HG03457 (cell line): ENCODE data around the gene UVRAG.
"Not testable (repeated sequence)": the region's sequence is repeated elsewhere in the genome, so short reads cannot be mapped to it uniquely, and the experiment has no call there.

ENCODE experiments used
- ATAC-seq: cut with Tn5 transposase; IDR thresholded peaks from one replicate; pipeline ENCODE4 v1.9.1; 2021; ENCODE audit warnings: moderate number of reproducible peaks; ENCODE audit not compliant: unreplicated experiment

UVRAG gene

DNA sequence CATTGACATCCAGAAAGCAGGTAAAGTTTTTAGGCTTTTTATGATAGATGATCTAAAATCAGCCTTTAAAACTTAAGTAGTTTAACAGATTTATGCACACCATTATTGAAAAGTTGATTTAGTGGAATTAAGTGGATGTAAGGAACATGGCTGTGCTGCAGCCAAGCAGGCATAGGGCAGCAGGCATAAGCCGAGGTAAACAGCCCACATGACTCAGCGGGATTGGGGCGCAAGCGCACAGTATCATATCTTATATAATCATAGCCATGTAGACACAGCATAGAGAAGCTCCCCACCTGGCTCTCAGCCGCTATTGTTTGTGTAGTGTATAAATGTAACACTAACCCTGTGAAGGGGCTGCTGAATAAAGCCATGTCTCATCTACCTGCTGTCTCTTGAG is 233.8 kb downstream of the UVRAG start:
- no peak for ATAC-seq

DNA sequence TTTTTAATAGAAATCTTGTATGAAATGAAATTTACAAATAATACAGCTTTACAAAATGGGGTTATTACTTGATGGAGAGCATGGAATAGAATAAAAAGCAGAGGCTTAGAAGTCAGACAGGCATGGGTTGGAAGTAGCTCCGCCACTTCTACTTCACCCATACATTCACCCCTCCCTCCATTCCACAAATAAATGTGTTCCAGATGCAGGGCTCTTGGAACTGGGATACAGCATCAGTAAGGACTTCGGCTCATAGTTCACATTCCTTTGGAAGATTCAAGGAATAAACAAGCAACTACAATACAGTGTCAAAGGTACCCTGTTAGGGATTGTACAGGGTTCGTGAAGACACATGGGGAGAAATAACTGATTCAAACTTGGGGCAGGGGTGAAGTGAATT is 234.5 kb downstream of the UVRAG start:
- no peak for ATAC-seq

DNA sequence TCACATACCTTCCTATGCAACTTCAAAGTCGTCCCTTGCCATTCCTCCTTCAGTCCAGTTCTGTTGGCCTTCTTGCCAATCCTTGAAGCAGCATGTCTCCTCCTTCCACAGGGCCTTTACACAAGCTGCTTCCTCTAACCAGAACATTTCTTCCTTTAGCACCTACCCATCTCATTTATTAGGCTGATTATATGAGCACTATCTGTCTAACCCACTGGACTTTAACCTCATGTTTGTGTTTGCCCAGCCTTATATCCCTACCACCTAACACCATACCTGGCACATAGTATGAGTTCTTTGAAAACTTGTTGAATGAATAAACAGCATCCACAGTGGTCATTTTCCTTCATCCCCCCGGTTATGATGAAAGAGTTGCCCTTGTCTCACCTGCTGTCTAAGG is 236.9 kb downstream of the UVRAG start:
- no peak for ATAC-seq

DNA sequence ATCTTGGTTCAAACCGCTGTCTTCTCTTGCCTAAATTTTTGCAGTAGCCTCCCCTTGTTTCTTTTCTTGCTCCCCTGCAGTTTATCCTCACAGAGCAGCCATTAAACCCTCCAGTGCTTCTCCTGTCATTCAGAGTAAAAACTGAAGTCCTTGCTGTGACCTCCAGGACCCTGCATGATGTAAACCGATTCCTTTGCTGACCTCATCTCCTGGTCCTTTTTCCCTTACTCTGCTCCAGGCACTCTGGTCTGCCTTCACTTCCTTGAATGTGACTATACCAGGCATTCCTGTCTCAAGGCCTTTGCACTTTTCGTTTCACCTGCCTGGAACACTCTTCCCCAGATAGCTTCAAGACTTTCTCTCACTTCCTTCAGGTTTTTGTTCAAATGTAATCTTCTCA is 239.3 kb downstream of the UVRAG start:
- no peak for ATAC-seq

DNA sequence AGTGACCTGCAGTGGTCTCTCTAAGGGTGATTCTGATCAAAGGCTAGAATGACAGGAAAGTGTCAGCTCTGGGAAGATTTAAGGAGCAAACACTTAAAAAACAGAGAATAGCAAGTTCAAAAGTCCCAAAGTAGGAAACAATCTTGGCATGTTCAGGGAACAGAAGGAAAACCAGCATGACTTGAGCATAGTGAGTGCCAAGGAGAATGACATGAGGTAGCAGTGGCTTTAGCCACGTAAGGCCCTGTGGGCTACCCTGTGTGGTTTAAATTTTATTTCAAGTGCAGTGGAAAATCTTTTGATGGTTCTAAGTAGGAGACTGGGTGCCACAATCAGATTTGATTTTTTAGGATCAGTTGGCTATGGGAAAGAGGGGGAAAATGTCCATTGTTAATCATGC is 241.9 kb downstream of the UVRAG start:
- no peak for ATAC-seq

DNA sequence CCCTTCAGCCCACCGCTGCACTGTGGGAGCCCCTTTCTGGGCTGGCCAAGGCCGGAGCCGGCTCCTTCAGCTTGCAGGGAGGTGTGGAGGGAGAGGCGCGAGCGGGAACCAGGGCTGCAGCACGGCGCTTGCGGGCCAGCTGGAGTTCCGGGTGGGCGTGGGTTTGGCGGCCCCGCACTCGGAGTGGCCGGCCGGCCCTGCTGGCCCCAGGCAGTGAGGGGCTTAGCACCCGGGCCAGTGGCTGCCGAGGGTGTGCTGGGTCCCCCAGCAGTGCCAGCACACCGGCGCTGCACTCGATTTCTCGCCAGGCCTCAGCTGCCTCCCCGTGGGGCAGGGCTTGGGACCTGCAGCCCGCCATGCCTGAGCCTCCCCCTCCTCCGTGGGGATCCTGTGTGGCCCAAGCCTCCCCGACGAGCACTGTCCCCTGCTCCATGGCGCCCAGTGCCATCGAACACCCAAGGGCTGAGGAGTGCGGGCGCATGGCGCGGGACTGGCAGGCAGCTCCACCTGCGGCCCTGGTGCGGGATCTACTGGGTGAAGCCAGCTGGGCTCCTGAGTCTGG is 245.5 kb downstream of the UVRAG start:
- ATAC-seq: not testable (repeated sequence)

DNA sequence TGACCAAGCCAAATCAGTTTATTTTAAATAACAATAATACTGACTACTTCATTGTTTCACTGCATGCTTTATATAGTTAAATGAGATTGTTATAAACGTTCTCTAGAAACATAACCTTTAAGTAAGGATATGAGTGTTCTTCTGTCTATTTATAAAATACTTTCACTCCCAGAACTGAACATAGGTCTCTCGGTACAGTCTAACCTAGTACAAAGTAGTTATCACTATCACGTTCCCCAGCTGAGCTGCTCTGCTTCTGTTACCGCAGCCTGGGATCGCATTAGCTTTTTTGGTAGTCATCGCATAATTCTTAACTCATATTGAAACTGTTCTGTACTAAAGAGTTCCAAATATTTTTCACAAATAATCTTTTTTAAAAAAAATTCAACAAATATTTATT is 247.7 kb downstream of the UVRAG start:
- peak; percentile 82 for ATAC-seq

DNA sequence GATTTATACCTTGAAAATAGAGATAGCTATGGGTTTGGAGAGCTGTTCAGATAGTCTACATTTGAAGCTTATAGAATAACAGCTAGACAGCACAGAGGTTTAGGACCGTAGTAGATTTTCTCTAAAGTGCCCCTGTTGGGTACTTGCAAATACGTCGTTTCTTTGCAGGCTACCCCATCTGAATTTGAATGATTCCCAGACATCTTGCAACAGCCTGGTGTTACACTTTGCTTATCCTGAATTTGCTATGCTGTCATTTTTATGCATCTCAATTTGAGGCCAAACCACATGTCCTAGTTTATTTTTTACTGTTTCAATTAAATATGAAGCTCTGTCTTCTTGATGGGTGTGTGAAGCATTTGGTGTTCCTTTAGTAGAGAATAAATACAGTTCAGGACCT is 249.2 kb downstream of the UVRAG start:
- ATAC-seq: no peak

DNA sequence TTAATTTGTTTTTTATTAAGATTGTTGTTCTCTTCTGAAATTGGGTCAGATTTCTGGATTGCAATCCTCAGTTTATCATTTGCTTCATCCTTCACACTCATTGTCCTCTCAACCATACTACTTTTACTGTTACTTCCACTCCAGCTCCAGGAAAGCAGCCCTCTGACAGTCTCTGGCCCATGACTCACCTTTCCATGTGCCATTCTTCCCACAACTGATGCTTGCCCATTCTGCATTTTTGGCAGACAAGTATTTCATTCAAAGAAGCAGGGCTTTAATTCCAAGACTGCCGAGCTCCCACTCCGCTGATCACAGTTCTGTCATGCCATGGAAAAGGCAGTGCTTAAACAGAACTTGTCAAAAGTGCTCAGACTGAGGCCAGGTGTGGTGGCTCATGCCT is 252.1 kb downstream of the UVRAG start:
- no peak for ATAC-seq

DNA sequence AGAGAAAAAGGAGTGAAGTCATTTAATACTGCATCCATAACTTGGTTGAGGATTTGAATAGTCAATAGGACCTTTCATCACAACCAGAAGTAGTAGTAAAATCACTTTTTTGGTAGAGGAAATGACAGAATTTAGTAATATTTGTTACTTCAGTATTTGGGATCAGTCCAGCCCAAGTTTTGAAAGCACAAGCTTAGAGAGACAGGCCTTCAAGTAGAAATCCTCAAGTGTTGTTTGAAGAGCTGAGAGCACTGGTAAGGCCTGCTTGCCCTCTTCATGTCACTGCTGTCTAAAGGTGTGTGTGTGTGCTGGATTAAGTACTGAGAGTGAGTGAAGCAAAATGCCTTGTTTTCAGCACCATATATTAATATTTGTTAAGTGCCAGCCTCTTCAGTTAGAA is 254.0 kb downstream of the UVRAG start:
- ATAC-seq: no peak

DNA sequence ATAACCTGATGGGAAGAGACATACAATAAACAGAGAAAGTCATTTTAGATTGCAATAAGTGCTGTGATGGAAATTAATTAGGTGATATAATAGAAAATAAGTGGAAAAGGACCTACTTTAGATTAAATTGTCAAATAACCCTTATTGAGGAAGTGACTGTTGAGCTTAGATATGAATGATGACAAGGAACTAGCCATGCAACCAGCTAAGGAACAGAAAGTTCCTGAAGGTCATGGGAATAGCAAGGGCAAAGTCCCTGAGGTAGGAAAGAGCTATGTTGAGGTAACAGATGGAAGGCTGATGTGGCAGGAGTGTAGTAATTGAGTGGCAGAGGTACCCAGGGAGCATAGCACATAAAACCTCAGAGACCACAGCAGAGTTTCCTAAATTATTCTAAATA is 256.1 kb downstream of the UVRAG start:
- no peak for ATAC-seq

DNA sequence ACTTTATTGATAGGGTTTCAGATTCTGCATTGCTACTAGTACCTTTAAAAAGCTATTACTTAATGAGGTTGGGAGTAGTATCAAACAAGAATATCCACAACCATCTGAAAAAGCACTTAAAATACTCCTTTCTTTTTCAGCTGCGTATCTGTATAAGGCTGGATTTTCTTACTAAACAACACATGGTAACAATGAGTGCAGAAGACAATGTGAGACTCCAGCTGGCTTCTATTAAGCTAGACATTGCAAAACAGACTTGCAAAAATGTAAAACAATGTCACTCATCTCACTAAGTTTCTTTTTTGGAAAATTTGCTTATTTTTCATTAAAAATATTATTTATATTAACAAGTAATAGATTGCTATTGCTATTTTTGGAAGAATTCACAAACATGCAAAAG is 258.7 kb downstream of the UVRAG start:
- ATAC-seq: no peak

DNA sequence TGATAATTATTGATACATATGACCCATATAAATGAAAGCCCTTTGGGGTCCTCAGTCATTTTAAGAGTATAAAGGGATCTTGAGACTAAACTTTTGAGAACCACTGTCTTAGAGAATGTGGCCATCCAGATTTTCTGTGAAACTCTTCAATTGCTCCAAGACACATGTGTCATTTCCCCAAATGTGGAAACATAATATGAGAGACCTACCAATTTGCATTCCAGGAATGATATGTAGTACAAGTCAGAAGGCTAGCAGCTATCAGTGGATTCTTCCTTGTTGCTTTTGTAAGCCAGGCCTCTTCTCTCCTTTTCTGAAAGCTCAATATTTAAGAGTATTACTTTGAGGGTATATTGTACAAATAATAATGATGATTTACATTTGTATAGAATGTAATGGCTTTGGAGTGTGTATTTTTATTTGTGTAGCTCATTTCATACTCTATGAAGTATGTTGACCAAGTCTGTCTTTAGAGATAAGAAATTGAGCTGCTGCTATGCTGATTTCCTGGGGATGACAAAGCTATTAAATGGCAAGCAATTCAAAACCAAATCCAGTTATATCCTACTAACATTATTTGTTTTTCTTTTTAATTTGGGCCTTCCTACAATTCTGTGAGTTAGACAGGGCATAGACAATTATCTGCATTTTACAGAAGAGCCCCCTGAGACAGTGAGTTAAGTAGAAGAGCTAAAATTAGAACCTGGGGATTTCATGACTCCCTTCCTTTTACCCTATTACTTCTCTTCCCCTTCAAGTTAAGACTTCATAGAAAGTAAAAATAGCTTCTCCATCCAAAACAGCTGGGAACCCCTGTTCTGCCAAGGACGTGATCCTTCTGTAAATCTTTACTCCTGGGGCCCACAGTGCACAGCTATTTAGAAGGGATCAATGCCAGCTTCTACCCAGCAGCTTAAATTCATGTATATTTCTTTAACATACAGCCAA is 259.4 kb downstream of the UVRAG start:
- ATAC-seq: no peak

DNA sequence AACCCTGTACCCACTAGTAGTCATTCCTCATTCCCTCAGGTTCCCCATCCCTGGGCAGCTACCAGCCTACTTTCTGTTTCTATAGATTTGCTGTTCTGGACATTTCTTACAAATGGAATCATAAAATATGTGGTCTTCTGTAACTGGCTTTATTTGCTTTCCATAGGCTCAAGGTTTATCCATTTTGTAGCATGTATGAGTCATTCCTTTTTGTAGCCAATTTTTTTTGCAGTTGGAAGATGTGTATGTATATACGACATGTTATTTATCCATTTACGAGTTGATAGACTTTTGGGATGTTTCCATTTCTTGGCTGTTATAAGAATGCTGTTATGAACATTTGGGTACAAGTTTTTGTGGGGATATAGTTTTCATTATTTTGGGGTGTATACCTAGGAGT is 260.7 kb downstream of the UVRAG start:
- no peak for ATAC-seq

DNA sequence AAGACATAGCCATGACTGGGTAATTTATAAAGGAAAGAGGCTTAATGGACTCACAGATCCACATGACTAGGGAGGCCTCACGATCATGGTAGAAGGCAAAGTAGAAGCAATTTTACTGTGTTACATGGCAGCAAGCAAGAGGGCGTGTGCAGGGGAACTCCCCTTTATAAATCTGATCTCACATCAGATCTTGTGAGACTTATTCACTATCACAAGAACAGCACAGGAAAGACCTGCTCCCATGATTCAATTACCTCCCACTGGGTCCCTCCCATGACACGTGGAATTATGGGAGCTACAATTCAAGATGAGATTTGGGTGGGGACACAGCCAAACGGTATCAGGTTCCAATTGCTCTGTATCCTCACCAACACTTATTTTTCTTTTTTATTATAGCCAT is 261.2 kb downstream of the UVRAG start:
- ATAC-seq: not testable (repeated sequence)

DNA sequence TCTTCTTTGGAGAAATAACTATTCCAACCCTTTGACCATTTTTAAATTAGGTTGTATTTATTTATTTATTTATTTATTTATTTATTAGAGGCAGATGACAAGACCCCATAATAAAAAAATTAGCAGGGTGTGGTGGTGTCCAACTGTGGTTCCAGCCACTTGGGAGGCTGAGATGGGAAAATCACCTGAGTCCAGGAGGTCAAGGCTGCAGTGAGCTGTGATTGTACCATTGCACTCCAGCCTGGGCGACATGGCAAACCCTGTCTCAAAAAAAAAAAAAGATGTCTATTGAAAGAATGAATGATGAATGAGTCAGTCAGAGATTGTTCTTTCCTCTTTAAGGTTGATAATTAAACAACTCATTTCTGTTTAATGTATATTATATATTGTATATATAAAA is 261.7 kb downstream of the UVRAG start:
- no peak for ATAC-seq

DNA sequence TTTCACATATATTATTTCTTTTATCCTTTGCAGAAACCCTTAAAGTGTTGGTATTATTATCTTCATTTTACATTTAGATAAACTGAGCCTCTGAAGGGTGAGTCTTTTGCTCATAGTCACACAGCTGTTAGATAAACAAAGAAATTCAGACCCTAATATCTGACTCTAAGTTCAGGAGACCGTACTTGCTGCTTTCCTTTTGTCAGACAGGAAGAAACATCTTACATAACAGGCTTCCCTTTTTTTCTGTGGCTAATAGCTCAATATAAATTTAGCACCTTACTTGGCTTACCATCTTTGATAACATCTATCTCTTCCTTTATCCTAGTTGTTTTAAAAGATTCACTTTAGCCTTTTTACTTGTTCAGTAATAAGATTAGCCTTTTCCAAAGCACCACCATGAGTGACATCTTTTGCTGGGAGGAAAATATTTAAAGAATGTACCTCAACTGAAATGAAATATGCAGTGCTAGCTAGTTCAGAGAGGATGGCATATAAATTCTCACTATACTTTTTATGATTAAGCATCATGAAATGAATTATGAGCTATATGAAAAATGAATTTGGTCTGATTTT is 262.7 kb downstream of the UVRAG start:
- no peak for ATAC-seq

DNA sequence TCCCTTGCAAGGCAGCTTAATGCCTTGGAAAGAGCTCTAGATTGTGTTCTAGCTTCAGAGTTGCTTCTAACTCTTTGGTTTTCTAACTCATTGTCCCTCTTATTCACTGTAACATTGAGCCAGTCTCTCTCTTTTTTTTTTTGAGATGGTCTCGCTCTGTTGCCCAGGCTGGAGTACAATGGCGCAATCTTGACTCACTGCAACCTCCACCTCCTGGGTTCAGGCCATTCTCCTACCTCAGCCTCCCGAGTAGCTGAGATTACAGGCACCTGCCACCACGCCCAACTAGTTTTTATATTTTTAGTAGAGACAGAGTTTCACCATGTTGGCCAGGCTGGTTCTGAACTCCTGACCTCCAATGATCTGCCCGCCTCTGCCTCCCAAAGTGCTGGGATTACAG is 266.1 kb downstream of the UVRAG start:
- ATAC-seq: not testable (repeated sequence)

DNA sequence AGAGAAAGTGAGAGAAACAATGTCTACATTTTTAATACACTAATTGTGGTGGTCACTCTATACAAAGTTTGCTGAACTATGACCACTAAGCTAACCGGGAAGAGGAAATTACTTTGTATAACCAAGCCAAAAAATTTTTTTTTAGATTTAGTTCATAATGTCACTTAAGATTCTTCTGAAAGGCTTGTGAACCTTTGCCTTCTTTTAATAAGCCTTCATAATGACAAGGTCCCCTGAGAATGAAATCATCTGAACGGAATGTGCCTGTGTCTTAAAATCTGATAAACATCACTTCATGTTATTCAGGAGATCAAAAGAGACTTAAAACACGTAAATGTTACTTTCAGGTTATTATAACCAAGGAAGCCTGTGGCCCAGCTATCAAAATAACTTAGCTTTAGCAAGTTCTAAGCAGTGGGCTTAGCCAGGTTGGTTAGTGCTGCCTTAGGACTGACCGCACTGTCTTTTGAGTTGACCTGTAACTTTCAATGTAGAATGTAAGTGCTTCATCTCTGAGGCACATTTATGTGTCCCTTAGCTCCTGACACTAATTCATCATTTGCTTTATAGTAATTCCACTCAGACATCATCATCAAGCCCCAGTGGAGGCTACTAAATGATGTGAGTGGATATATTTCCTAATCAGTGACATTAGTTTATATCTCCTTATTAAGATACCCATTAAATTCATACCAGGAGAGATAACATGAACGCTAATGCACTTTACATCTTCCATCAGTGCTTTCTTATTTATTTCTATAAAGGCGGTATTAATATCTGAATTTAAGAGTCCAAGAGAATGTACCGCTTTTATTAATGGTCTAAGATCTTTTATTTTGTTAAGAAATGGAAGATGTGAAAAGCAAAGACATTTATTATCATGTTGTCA is 268.8 kb downstream of the UVRAG start:
- ATAC-seq: no peak

DNA sequence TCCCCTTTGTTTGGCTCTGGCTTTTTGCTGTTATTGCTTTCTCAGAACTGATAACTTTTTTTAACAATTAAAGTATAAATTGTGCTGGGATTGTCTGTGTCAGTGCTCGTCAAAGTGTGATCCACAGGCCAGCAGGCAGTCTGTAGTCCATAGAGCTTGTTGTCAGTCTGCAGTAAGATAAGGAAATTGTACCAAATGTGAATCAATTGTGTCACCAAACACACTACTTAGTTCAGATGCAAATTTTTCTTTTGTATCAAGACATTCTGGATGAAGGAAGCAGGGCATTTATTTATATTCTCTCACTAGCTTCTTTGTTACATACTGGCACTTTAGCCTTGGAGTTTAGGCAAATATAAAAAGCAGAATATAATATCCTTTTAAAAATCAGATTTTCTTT is 270.3 kb downstream of the UVRAG start:
- ATAC-seq: no peak
